ENCODE results near the gene PPM1E.
"Not testable (repeated sequence)": the region's sequence is repeated elsewhere in the genome, so short reads cannot be mapped to it uniquely, and the experiment has no call there.

Gene PPM1E

GRCh38 chr17:58778482-58778881, 22.8 kb downstream of the PPM1E start:
- not testable (repeated sequence) for H3K4me3 ChIP-seq (ENCODE audit: extremely low read depth, insufficient read depth, low read length, poor library complexity, severe bottlenecking); H3K36me3 ChIP-seq (ENCODE audit: control insufficient read depth, insufficient read depth, low read length); H3K4me1 ChIP-seq (ENCODE audit: control insufficient read depth, insufficient read depth, low read length, poor library complexity, severe bottlenecking); H3K27ac ChIP-seq (ENCODE audit: low read depth, low read length, severe bottlenecking); H3K9me3 ChIP-seq (ENCODE audit: control insufficient read depth, low read length)
- 83 to 93% methylated on average over 2 to 4 of the region's 5 CpGs for WGBS, 2 experiments (ENCODE audit: insufficient coverage in 2 of 2)

GRCh38 chr17:58779446-58779845, 23.8 kb downstream of the PPM1E start:
- no peak overlapping the region for H3K27ac ChIP-seq (ENCODE audit: low read depth, low read length, severe bottlenecking)

GRCh38 chr17:58783380-58783779, 27.7 kb downstream of the PPM1E start:
- no peak overlapping the region for H3K4me3 ChIP-seq (ENCODE audit: extremely low read depth, insufficient read depth, low read length, poor library complexity, severe bottlenecking)
- no peaks in the 10 kb centered on the region for H3K36me3 ChIP-seq (ENCODE audit: control insufficient read depth, insufficient read depth, low read length)
- no peaks in the 10 kb centered on the region for H3K9me3 ChIP-seq (ENCODE audit: control insufficient read depth, low read length)
- no peak overlapping the region for H3K27ac ChIP-seq (ENCODE audit: low read depth, low read length, severe bottlenecking)
- WGBS, 2 experiments (ENCODE audit: insufficient coverage in 2 of 2): 90 to 100% methylated on average over 3 to 4 of the region's 4 CpGs
- no peaks in the 10 kb centered on the region for H3K4me1 ChIP-seq (ENCODE audit: control insufficient read depth, insufficient read depth, low read length, poor library complexity, severe bottlenecking)

More at GRCh38 chr17:58779446-58779845, 23.8 kb downstream of the PPM1E start:
- no peaks in the 10 kb centered on the region for H3K9me3 ChIP-seq (ENCODE audit: control insufficient read depth, low read length)
- no peak overlapping the region for H3K4me3 ChIP-seq (ENCODE audit: extremely low read depth, insufficient read depth, low read length, poor library complexity, severe bottlenecking)
- WGBS, 2 experiments (ENCODE audit: insufficient coverage in 2 of 2): no CpG with 5 or more reads among the region's 1 CpG
- no peaks in the 10 kb centered on the region for H3K4me1 ChIP-seq (ENCODE audit: control insufficient read depth, insufficient read depth, low read length, poor library complexity, severe bottlenecking)
- no peaks in the 10 kb centered on the region for H3K36me3 ChIP-seq (ENCODE audit: control insufficient read depth, insufficient read depth, low read length)

- WGBS, 2 experiments (ENCODE audit: insufficient coverage in 2 of 2): no CpG with 5 or more reads among the region's 1 CpG
- Histone ChIP-seq H3K4me1 (ENCODE audit: control insufficient read depth, insufficient read depth, low read length, poor library complexity, severe bottlenecking) (no peaks in the 10 kb centered on the region), H3K9me3 (ENCODE audit: control insufficient read depth, low read length) (no peaks in the 10 kb centered on the region), H3K4me3 (ENCODE audit: extremely low read depth, insufficient read depth, low read length, poor library complexity, severe bottlenecking) (no peak overlapping the region), H3K27ac (ENCODE audit: low read depth, low read length, severe bottlenecking) (no peak overlapping the region), H3K36me3 (ENCODE audit: control insufficient read depth, insufficient read depth, low read length) (no peaks in the 10 kb centered on the region)
These were observed 29.4 kb downstream of the PPM1E start for GRCh38 chr17:58785097-58785496.

GRCh38 chr17:58786586-58787295, 31.1 kb downstream of the PPM1E start:
- 86% methylated on average over 1 of the region's 3 CpGs; no CpG with 5 or more reads in 1 of the 2 experiments for WGBS, 2 experiments (ENCODE audit: insufficient coverage in 2 of 2)
- peak overlapping the region; percentile 67 for H3K27ac ChIP-seq (ENCODE audit: low read depth, low read length, severe bottlenecking)
- H3K9me3 ChIP-seq (ENCODE audit: control insufficient read depth, low read length): no peaks in the 10 kb centered on the region
- no peaks in the 10 kb centered on the region for H3K36me3 ChIP-seq (ENCODE audit: control insufficient read depth, insufficient read depth, low read length)
- H3K4me3 ChIP-seq (ENCODE audit: extremely low read depth, insufficient read depth, low read length, poor library complexity, severe bottlenecking): no peak overlapping the region
- no peaks in the 10 kb centered on the region for H3K4me1 ChIP-seq (ENCODE audit: control insufficient read depth, insufficient read depth, low read length, poor library complexity, severe bottlenecking)

- WGBS, 2 experiments (ENCODE audit: insufficient coverage in 2 of 2): 83 to 92% methylated on average over 2 to 5 of the region's 7 CpGs
- H3K9me3 ChIP-seq (ENCODE audit: control insufficient read depth, low read length): no peaks in the 10 kb centered on the region
- no peak overlapping the region for H3K27ac ChIP-seq (ENCODE audit: low read depth, low read length, severe bottlenecking)
- H3K4me1 ChIP-seq (ENCODE audit: control insufficient read depth, insufficient read depth, low read length, poor library complexity, severe bottlenecking): no peaks in the 10 kb centered on the region
- H3K36me3 ChIP-seq (ENCODE audit: control insufficient read depth, insufficient read depth, low read length): no peaks in the 10 kb centered on the region
- no peak overlapping the region for H3K4me3 ChIP-seq (ENCODE audit: extremely low read depth, insufficient read depth, low read length, poor library complexity, severe bottlenecking)
These were observed 32.5 kb downstream of the PPM1E start for GRCh38 chr17:58788199-58788598.

- no peak overlapping the region for H3K4me3 ChIP-seq (ENCODE audit: extremely low read depth, insufficient read depth, low read length, poor library complexity, severe bottlenecking)
- H3K4me1 ChIP-seq (ENCODE audit: control insufficient read depth, insufficient read depth, low read length, poor library complexity, severe bottlenecking): no peaks in the 10 kb centered on the region
- H3K36me3 ChIP-seq (ENCODE audit: control insufficient read depth, insufficient read depth, low read length): no peaks in the 10 kb centered on the region
- no peaks in the 10 kb centered on the region for H3K9me3 ChIP-seq (ENCODE audit: control insufficient read depth, low read length)
- WGBS, 2 experiments (ENCODE audit: insufficient coverage in 2 of 2): 71 to 100% methylated on average over 1 of the region's 3 CpGs
- no peak overlapping the region for H3K27ac ChIP-seq (ENCODE audit: low read depth, low read length, severe bottlenecking)
These were observed 33.5 kb downstream of the PPM1E start for GRCh38 chr17:58789160-58789559.

- Histone ChIP-seq H3K4me1 (ENCODE audit: control insufficient read depth, insufficient read depth, low read length, poor library complexity, severe bottlenecking) (no peaks in the 10 kb centered on the region), H3K9me3 (ENCODE audit: control insufficient read depth, low read length) (no peaks in the 10 kb centered on the region), H3K27ac (ENCODE audit: low read depth, low read length, severe bottlenecking) (no peak overlapping the region), H3K4me3 (ENCODE audit: extremely low read depth, insufficient read depth, low read length, poor library complexity, severe bottlenecking) (no peak overlapping the region), H3K36me3 (ENCODE audit: control insufficient read depth, insufficient read depth, low read length) (no peaks in the 10 kb centered on the region)
- 90 to 100% methylated on average over 1 of the region's 1 CpG for WGBS, 2 experiments (ENCODE audit: insufficient coverage in 2 of 2)
These were observed 34.2 kb downstream of the PPM1E start for GRCh38 chr17:58789831-58790230.

GRCh38 chr17:58794508-58794907, 38.9 kb downstream of the PPM1E start:
- H3K36me3 ChIP-seq (ENCODE audit: control insufficient read depth, insufficient read depth, low read length); H3K27ac ChIP-seq (ENCODE audit: low read depth, low read length, severe bottlenecking); H3K4me1 ChIP-seq (ENCODE audit: control insufficient read depth, insufficient read depth, low read length, poor library complexity, severe bottlenecking); H3K4me3 ChIP-seq (ENCODE audit: extremely low read depth, insufficient read depth, low read length, poor library complexity, severe bottlenecking); H3K9me3 ChIP-seq (ENCODE audit: control insufficient read depth, low read length): not testable (repeated sequence)
- 60 to 80% methylated on average over 1 of the region's 2 CpGs for WGBS, 2 experiments (ENCODE audit: insufficient coverage in 2 of 2)

- WGBS, 2 experiments (ENCODE audit: insufficient coverage in 2 of 2): no CpG with 5 or more reads among the region's 1 CpG
- Histone ChIP-seq H3K36me3 (ENCODE audit: control insufficient read depth, insufficient read depth, low read length) (no peaks in the 10 kb centered on the region), H3K27ac (ENCODE audit: low read depth, low read length, severe bottlenecking) (no peak overlapping the region), H3K4me1 (ENCODE audit: control insufficient read depth, insufficient read depth, low read length, poor library complexity, severe bottlenecking) (no peaks in the 10 kb centered on the region), H3K9me3 (ENCODE audit: control insufficient read depth, low read length) (no peaks in the 10 kb centered on the region), H3K4me3 (ENCODE audit: extremely low read depth, insufficient read depth, low read length, poor library complexity, severe bottlenecking) (no peak overlapping the region)
These were observed 46.5 kb downstream of the PPM1E start for GRCh38 chr17:58802188-58802587.

GRCh38 chr17:58806046-58806445, 50.4 kb downstream of the PPM1E start:
- Histone ChIP-seq H3K36me3 (ENCODE audit: control insufficient read depth, insufficient read depth, low read length) (no peaks in the 10 kb centered on the region), H3K4me1 (ENCODE audit: control insufficient read depth, insufficient read depth, low read length, poor library complexity, severe bottlenecking) (no peaks in the 10 kb centered on the region), H3K4me3 (ENCODE audit: extremely low read depth, insufficient read depth, low read length, poor library complexity, severe bottlenecking) (no peak overlapping the region), H3K9me3 (ENCODE audit: control insufficient read depth, low read length) (no peaks in the 10 kb centered on the region), H3K27ac (ENCODE audit: low read depth, low read length, severe bottlenecking) (no peak overlapping the region)
- WGBS, 2 experiments (ENCODE audit: insufficient coverage in 2 of 2): 80% methylated on average over 1 of the region's 5 CpGs; no CpG with 5 or more reads in 1 of the 2 experiments

Measured in mesodermal cell (in vitro differentiated cells).